Eye (tissue), 1 donor: Measurements from ENCODE around the gene SUDS3.
A peak's percentile ranks its signal among the peaks of the same experiment; 100 is the strongest.
"Not testable (repeated sequence)": the region's sequence is repeated elsewhere in the genome, so short reads cannot be mapped to it uniquely, and the experiment has no call there.

Experiments used
- DNase-seq: peaks from one replicate; pipeline ENCODE4 v3.0.0-alpha.2; 2015

SUDS3 gene

GRCh38 chr12:118398940-118399339 is 22.6 kb downstream of the SUDS3 start:
- no peak for DNase-seq

GRCh38 chr12:118402251-118402650 is 25.9 kb downstream of the SUDS3 start:
- DNase-seq: no peak

GRCh38 chr12:118404876-118405521 is 28.6 kb downstream of the SUDS3 start:
- DNase-seq: peak; percentile 89

- DNase-seq: not testable (repeated sequence)
Measured at GRCh38 chr12:118408241-118408640, 31.9 kb downstream of the SUDS3 start.

GRCh38 chr12:118409834-118410233 is 33.5 kb downstream of the SUDS3 start:
- no peak for DNase-seq

- no peak for DNase-seq
Measured at GRCh38 chr12:118417942-118418341, 41.6 kb downstream of the SUDS3 start.

- no peak for DNase-seq
Measured at GRCh38 chr12:118418385-118419057, 42.2 kb downstream of the SUDS3 start.

GRCh38 chr12:118420673-118421072 is 44.3 kb downstream of the SUDS3 start:
- DNase-seq: no peak

- no peak for DNase-seq
Measured at GRCh38 chr12:118424884-118425283, 48.5 kb downstream of the SUDS3 start.

GRCh38 chr12:118425364-118425763 is 49.0 kb downstream of the SUDS3 start:
- DNase-seq: no peak

GRCh38 chr12:118427819-118428218 is 51.5 kb downstream of the SUDS3 start:
- DNase-seq: peak; percentile 31

GRCh38 chr12:118428643-118429042 is 52.3 kb downstream of the SUDS3 start:
- DNase-seq: no peak

- DNase-seq: no peak
Measured at GRCh38 chr12:118429688-118430383, 53.5 kb downstream of the SUDS3 start.

GRCh38 chr12:118430516-118430915 is 54.2 kb downstream of the SUDS3 start:
- no peak for DNase-seq

GRCh38 chr12:118432812-118433545 is 56.6 kb downstream of the SUDS3 start:
- no peak for DNase-seq

- peak; percentile 48 for DNase-seq
Measured at GRCh38 chr12:118436002-118436730, 59.8 kb downstream of the SUDS3 start.

GRCh38 chr12:118436986-118437385 is 60.6 kb downstream of the SUDS3 start:
- DNase-seq: peak; percentile 8

- DNase-seq: no peak
Measured at GRCh38 chr12:118439068-118439467, 62.7 kb downstream of the SUDS3 start.

- DNase-seq: no peak
Measured at GRCh38 chr12:118446247-118446646, 69.9 kb downstream of the SUDS3 start.

GRCh38 chr12:118447181-118447580 is 70.8 kb downstream of the SUDS3 start:
- DNase-seq: no peak

- DNase-seq: no peak
Measured at GRCh38 chr12:118448341-118448740, 72.0 kb downstream of the SUDS3 start.

- no peak for DNase-seq
Measured at GRCh38 chr12:118455327-118455726, 79.0 kb downstream of the SUDS3 start.

- DNase-seq: no peak
Measured at GRCh38 chr12:118456741-118457140, 80.4 kb downstream of the SUDS3 start.
